H1 (cell line): ENCODE measurements around the gene HOOK1. TPM values are rescaled to one million over a fixed set of nuclear protein-coding genes. Genes with fewer than 3 reads are reported as not detected.
A peak's percentile ranks its signal among the peaks of the same experiment; 100 is the strongest.

Experiments used
- CTCF ChIA-PET: fragments of 300-600 bp; sonication (Branson Sonifier 250); formaldehyde crosslinking; loops from one replicate; lab custom pipeline; 2021; ENCODE audit not compliant: partially characterized antibody; lab: Charles Lee
- POLR2A ChIA-PET: fragments of 300-600 bp; sonication (Branson Sonifier 250); formaldehyde crosslinking; loops from one replicate; lab custom pipeline; 2021; ENCODE audit warnings: inconsistent platforms; ENCODE audit not compliant: partially characterized antibody; lab: Charles Lee
- DNase-seq, 2 experiments: peaks; one replicate each; pipeline versions ENCODE4 v3.0.0 to v3.0.0-alpha.2; 2010 to 2022; ENCODE audit warnings: low spot score in 2 of 2, low read depth in 1 of 2, mixed read lengths in 1 of 2
- FAIRE-seq: peaks from 2 replicates; lab custom pipeline; 2011; peaks lifted over from hg19 to GRCh38; lab: Jason Lieb, UNC
- H2AFZ ChIP-seq: 2 replicates; pipeline ENCODE4 v1.8.1; 2012; ENCODE audit warnings: low read length, inconsistent platforms
- H2AK5ac ChIP-seq: 2 replicates; pipeline ENCODE4 v1.6.1; 2013; ENCODE audit warnings: low read depth, low read length
- H2BK120ac ChIP-seq: replicated peaks from 2 replicates; pipeline ENCODE3; 2013; ENCODE audit warnings: low read depth, low read length, inconsistent platforms
- H2BK12ac ChIP-seq: 2 replicates; pipeline ENCODE4 v1.6.1; 2013; ENCODE audit warnings: low read depth, low read length
- H2BK15ac ChIP-seq: 2 replicates; pipeline ENCODE4 v1.6.1; 2013; ENCODE audit warnings: low read length
- H2BK20ac ChIP-seq: 2 replicates; pipeline ENCODE4 v1.6.1; 2013; ENCODE audit warnings: low read length
- H2BK5ac ChIP-seq: 2 replicates; pipeline ENCODE4 v1.6.1; 2013; ENCODE audit warnings: low read depth, low read length
- H3K14ac ChIP-seq: 2 replicates; pipeline ENCODE4 v1.6.1; 2013; ENCODE audit warnings: inconsistent platforms; ENCODE audit not compliant: insufficient read length
- H3K18ac ChIP-seq: 2 replicates; pipeline ENCODE4 v1.6.1; 2013; ENCODE audit warnings: low read length; ENCODE audit errors: extremely low read depth
- H3K23ac ChIP-seq: 2 replicates; pipeline ENCODE4 v1.6.1; 2013; ENCODE audit warnings: inconsistent platforms; ENCODE audit not compliant: insufficient read length
- H3K23me2 ChIP-seq: 2 replicates; pipeline ENCODE4 v1.6.1; 2013; ENCODE audit warnings: low read depth, low read length
- H3K27ac ChIP-seq: 2 replicates; pipeline ENCODE4 v1.6.1; 2011; ENCODE audit warnings: low read depth, low read length, inconsistent platforms
- H3K27me3 ChIP-seq, 4 experiments: replicated peaks in 1 of 4; 1 replicate in 1 of 4; 2 replicates in 3 of 4; pipeline versions ENCODE4 v1.6.1 to v1.8.1; 2011 to 2013; ENCODE audit warnings: low read length in 3 of 4, mild to moderate bottlenecking in 3 of 4, inconsistent platforms in 2 of 4, mixed read lengths in 2 of 4, moderate library complexity in 1 of 4; ENCODE audit not compliant: control insufficient read depth in 3 of 4, insufficient read depth in 3 of 4; ENCODE audit errors: extremely low read depth in 1 of 4
- H3K36me3 ChIP-seq, 4 experiments: 2 replicates each; pipeline versions ENCODE4 v1.6.1 to v1.8.1; 2011 to 2013; ENCODE audit warnings: mild to moderate bottlenecking in 4 of 4, low read length in 3 of 4, moderate library complexity in 2 of 4, control low read depth in 1 of 4, inconsistent platforms in 1 of 4; ENCODE audit not compliant: insufficient read depth in 4 of 4, control insufficient read depth in 2 of 4
- H3K4ac ChIP-seq: replicated peaks from 2 replicates; pipeline ENCODE3; 2013; ENCODE audit warnings: low read length, low read depth, mixed read lengths, inconsistent platforms; ENCODE audit not compliant: insufficient read length
- H3K4me1 ChIP-seq, 4 experiments: replicated peaks in 1 of 4; 1 replicate in 1 of 4; 2 replicates in 3 of 4; pipeline versions ENCODE4 v1.6.1 to v1.8.1; 2011 to 2013; ENCODE audit warnings: low read length in 3 of 4, inconsistent platforms in 2 of 4, mixed read lengths in 1 of 4; ENCODE audit not compliant: insufficient read depth in 4 of 4, control insufficient read depth in 3 of 4
- H3K4me2 ChIP-seq, 2 experiments: 2 replicates each; pipeline versions ENCODE4 v1.6.1 to v1.8.1; 2011 to 2013; ENCODE audit warnings: low read depth in 2 of 2, low read length in 2 of 2, control low read depth in 1 of 2, inconsistent platforms in 1 of 2, mild to moderate bottlenecking in 1 of 2; ENCODE audit not compliant: insufficient read depth in 1 of 2
- H3K4me3 ChIP-seq, 4 experiments: fragments of 200-600, 300-600 bp in 1 of 4; sonication (generic), shearing (Covaris generic), sonication (Bioruptor Twin) in 1 of 4; 2 replicates each; pipeline versions ENCODE4 v1.5.1 to v1.8.1; 2011 to 2016; ENCODE audit warnings: low read length in 4 of 4, low read depth in 3 of 4, control low read depth in 2 of 4, inconsistent platforms in 2 of 4, mild to moderate bottlenecking in 2 of 4, mixed read lengths in 1 of 4, moderate library complexity in 1 of 4; ENCODE audit not compliant: insufficient read depth in 2 of 4; ENCODE audit errors: extremely low read depth in 1 of 4
- H3K56ac ChIP-seq: replicated peaks from 2 replicates; pipeline ENCODE3; 2013; ENCODE audit warnings: low read depth, mild to moderate bottlenecking, mixed read lengths, low read length, inconsistent platforms; ENCODE audit not compliant: insufficient read length
- H3K79me1 ChIP-seq: 2 replicates; pipeline ENCODE4 v1.6.1; 2013; ENCODE audit warnings: low read depth, low read length, control low read depth
- H3K79me2 ChIP-seq, 2 experiments: 2 replicates each; pipeline versions ENCODE4 v1.6.1 to v1.8.1; 2012 to 2013; ENCODE audit warnings: low read length in 2 of 2, mild to moderate bottlenecking in 2 of 2, inconsistent platforms in 1 of 2; ENCODE audit not compliant: insufficient read depth in 2 of 2, control insufficient read depth in 1 of 2
- H3K9ac ChIP-seq, 4 experiments: replicated peaks in 1 of 4; 1 replicate in 1 of 4; 2 replicates in 3 of 4; pipeline versions ENCODE4 v1.6.1 to v1.8.1; 2011 to 2013; ENCODE audit warnings: low read depth in 3 of 4, low read length in 3 of 4, control low read depth in 2 of 4, mild to moderate bottlenecking in 2 of 4, moderate library complexity in 2 of 4, inconsistent platforms in 1 of 4; ENCODE audit errors: extremely low read depth in 1 of 4
- H3K9me3 ChIP-seq, 2 experiments: 2 replicates each; pipeline versions ENCODE4 v1.6.1 to v1.8.1; 2012 to 2013; ENCODE audit warnings: mild to moderate bottlenecking in 2 of 2, moderate library complexity in 2 of 2, control low read depth in 1 of 2, inconsistent platforms in 1 of 2, low read depth in 1 of 2, low read length in 1 of 2, mixed read lengths in 1 of 2; ENCODE audit not compliant: insufficient read depth in 2 of 2
- H4K20me1 ChIP-seq, 2 experiments: replicated peaks in 1 of 2; 2 replicates each; pipeline versions ENCODE3 to v1.8.1; 2011 to 2013; ENCODE audit warnings: inconsistent platforms in 2 of 2, low read length in 2 of 2, mild to moderate bottlenecking in 1 of 2; ENCODE audit not compliant: insufficient read depth in 2 of 2, control insufficient read depth in 1 of 2
- H4K5ac ChIP-seq: 2 replicates; pipeline ENCODE4 v1.6.1; 2013; ENCODE audit warnings: low read length, low read depth, mixed read lengths, inconsistent platforms; ENCODE audit not compliant: insufficient read length
- H4K8ac ChIP-seq: 2 replicates; pipeline ENCODE4 v1.8.0; 2013; ENCODE audit warnings: mild to moderate bottlenecking, moderate library complexity, low read length, inconsistent platforms; ENCODE audit not compliant: insufficient read depth; ENCODE audit errors: extremely low read depth
- H4K91ac ChIP-seq: replicated peaks from 2 replicates; pipeline ENCODE3; 2013; ENCODE audit warnings: low read length, mixed read lengths, inconsistent platforms; ENCODE audit not compliant: insufficient read length
- CEBPB ChIP-seq: IDR thresholded peaks from 2 replicates; pipeline ENCODE4 v1.6.1; 2012; ENCODE audit warnings: low read depth, low read length
- CREB1 ChIP-seq: IDR thresholded peaks from 2 replicates; pipeline ENCODE4 v1.6.1; 2012; ENCODE audit warnings: inconsistent platforms
- E2F6 ChIP-seq: IDR thresholded peaks from 2 replicates; pipeline ENCODE4 v1.6.1; 2012; ENCODE audit warnings: inconsistent platforms
- FOSL1 ChIP-seq: IDR thresholded peaks from 2 replicates; pipeline ENCODE4 v1.6.1; 2011; ENCODE audit warnings: mild to moderate bottlenecking, low read depth, low read length, moderate library complexity; ENCODE audit not compliant: insufficient read depth
- JUND ChIP-seq: IDR thresholded peaks from 2 replicates; pipeline ENCODE4 v1.6.1; 2011; ENCODE audit warnings: mild to moderate bottlenecking, improper control_type of control experiment, low read length
- KDM4A ChIP-seq: IDR thresholded peaks from one replicate; pipeline ENCODE4 v1.7.1; 2012; ENCODE audit warnings: low read depth, mild to moderate bottlenecking, moderate library complexity, low read length, inconsistent platforms; ENCODE audit not compliant: severe bottlenecking
- POLR2A ChIP-seq, 2 experiments: IDR thresholded peaks; 1 replicate in 1 of 2; 2 replicates in 1 of 2; pipeline ENCODE4 v1.6.1; 2011; ENCODE audit warnings: low read depth in 2 of 2, low read length in 2 of 2, mild to moderate bottlenecking in 2 of 2; ENCODE audit errors: control extremely low read depth in 1 of 2
- SIN3A ChIP-seq, 2 experiments: IDR thresholded peaks in 1 of 2; conservative IDR thresholded peaks in 1 of 2; 2 replicates each; pipeline ENCODE4 v1.6.1; 2011 to 2012; ENCODE audit warnings: low read length in 2 of 2, improper control_type of control experiment in 1 of 2, low read depth in 1 of 2, mild to moderate bottlenecking in 1 of 2
- SIX5 ChIP-seq: IDR thresholded peaks from 2 replicates; pipeline ENCODE4 v1.6.1; 2011; ENCODE audit warnings: mild to moderate bottlenecking, low read depth, low read length
- SP2 ChIP-seq: IDR thresholded peaks from 2 replicates; pipeline ENCODE4 v1.6.1; 2012; ENCODE audit warnings: mild to moderate bottlenecking, low read length, inconsistent platforms
- TBP ChIP-seq: IDR thresholded peaks from 2 replicates; pipeline ENCODE4 v1.6.1; 2011; ENCODE audit warnings: low read depth, low read length, improper control_type of control experiment
- WGBS, 2 experiments: shearing (Covaris generic) in 1 of 2; methylation state at CpG; one replicate each; pipeline versions ENCODE4 v1.1.6 to v1.1.7; 2013 to 2015; ENCODE audit warnings: low lambda C conversion rate in 2 of 2, mixed read lengths in 2 of 2, inconsistent platforms in 1 of 2, low coverage in 1 of 2, missing lambda C conversion rate in 1 of 2; ENCODE audit not compliant: insufficient replicate concordance in 2 of 2, insufficient coverage in 1 of 2, insufficient read length in 1 of 2; ENCODE audit errors: extremely low coverage in 1 of 2, missing lambda C conversion rate in 1 of 2; 5-methylcytosine and 5-hydroxymethylcytosine counted together
- polyA plus RNA-seq, 7 experiments: library from polyadenylated mRNA; depleted of rRNA in 3 of 7; stranded (reverse) in 5 of 7; unstranded in 2 of 7; fragments of >200 nt in 5 of 7; fragments of 200-250 nt in 2 of 7; gene quantifications; 1 replicate in 5 of 7; 2 replicates in 1 of 7; 4 replicates in 1 of 7; pipeline versions ENCODE4 v1.2.1 to v1.2.3, GENCODE V29; 2011 to 2013; ENCODE audit warnings: missing spikeins in 2 of 7, mixed read lengths in 2 of 7
- total RNA-seq: library from RNA; stranded (reverse); fragmentation: NEBNext Ultra II Directional; extraction: Animal tissue kit (Norgen Biotek cat#: 25700); gene quantifications from 2 replicates; pipeline ENCODE4 v1.2.1, GENCODE V29; 2021

HOOK1 gene
- total and polyA plus RNA-seq, 2 of the 8 experiments (the other 6 are each of a cell fraction or from before 2014, with no cell fraction given) = 5.6 to 34.5 TPM

GRCh38 chr1:59814180-59814900 is 409 bp upstream of the HOOK1 start:
- H2BK120ac ChIP-seq = no peak overlapping the region
- FAIRE-seq (no peak), DNase-seq (peak; percentile 83 to 91)
- peak overlapping the region; percentile 55 to 97; a peak in 3 of 4 replicates for H3K4me2 ChIP-seq
- H3K4me1 ChIP-seq = peaks cover 0 to 14% (median 0%) of the 10 kb centered on the region in 4 experiments; a peak in 3 of 7 replicates
- H3K27ac ChIP-seq = no peak overlapping the region
- no peaks in the 10 kb centered on the region for H3K9me3 ChIP-seq
- H3K27me3 ChIP-seq = 0 out of 7 replicates have a peak, but pooled peaks cover 0 to 2% (median 0%) of the 10 kb centered on the region in 4 experiments
- no peak overlapping the region for H3K14ac ChIP-seq
- ChIA-PET CTCF (interaction anchor here (0.6 kb wide), 1 partner anchor 64 kb away, joined by 3 read pairs; no protein-coding TSS in a partner anchor), POLR2A (interaction anchor here (1.6 to 2.0 kb wide), 3 partner anchors 9 to 19 kb away, joined by 3 to 5 read pairs (median 4); no protein-coding TSS in a partner anchor)
- 0 out of 2 replicates have a peak overlapping the region, but pooled peaks have one; percentile 10 for H2AFZ ChIP-seq
- H3K36me3 ChIP-seq = no peaks in the 10 kb centered on the region
- H4K91ac ChIP-seq = no peak overlapping the region
- no peak overlapping the region for H3K9ac ChIP-seq
- H3K23me2 ChIP-seq = peaks cover 7% of the 10 kb centered on the region; the same call in 1 of the 2 replicates
- H3K79me1 ChIP-seq = no peaks in the 10 kb centered on the region; the same call in 1 of the 2 replicates
- no peaks in the 10 kb centered on the region for H4K20me1 ChIP-seq
- no peak overlapping the region for H2BK15ac ChIP-seq
- H4K8ac ChIP-seq = peak overlapping the region; percentile 60; the same call in 1 of the 2 replicates
- H2BK5ac ChIP-seq = no peak overlapping the region
- H4K5ac ChIP-seq = peak overlapping the region; percentile 24
- H3K23ac ChIP-seq = no peak overlapping the region
- 0 out of 2 replicates have a peak overlapping the region, but pooled peaks have one; percentile 62 for H2BK12ac ChIP-seq
- no peak overlapping the region for H3K4ac ChIP-seq
- H3K56ac ChIP-seq = no peak overlapping the region
- no peak overlapping the region for H2AK5ac ChIP-seq
- peaks cover 0 to 39% of the 10 kb centered on the region in 2 experiments; a peak in 2 of 4 replicates for H3K79me2 ChIP-seq
- H2BK20ac ChIP-seq = no peak overlapping the region
- no peak overlapping the region for H3K18ac ChIP-seq
- 20% methylated on average over 24 of the region's 50 CpGs; no CpG with 5 or more reads in 1 of the 2 experiments for WGBS, 2 experiments
- H3K4me3 ChIP-seq = peak overlapping the region; percentile 29 to 97 (median 52); a peak in 7 of 8 replicates
- TF ChIP-seq TBP (peak; percentile 68; the same call in 1 of the 2 replicates), POLR2A (IDR thresholded peaks at IDR 0.05; ENCODE audit: control extremely low read depth in 1 of 2, low read depth in 2 of 2, low read length in 2 of 2) (peak in 1 of 2 experiments; percentile 52; a peak in 1 of 3 replicates), SP2 (peak; percentile 31), SIX5 (no peak), CEBPB (no peak), SIN3A (conservative IDR thresholded peaks at IDR 0.05 in 1 of 2, IDR thresholded peaks at IDR 0.05 in 1 of 2; ENCODE audit: low read depth in 1 of 2, low read length in 2 of 2) (no peak), CREB1 (peak; percentile 34; the same call in 1 of the 2 replicates), E2F6 (peak; percentile 79), KDM4A (no peak), FOSL1 (no peak), JUND (no peak)
